Calu3 (cell line): ENCODE results near the gene ZFP69. TPM values are rescaled to one million over a fixed set of nuclear protein-coding genes. Genes with fewer than 3 reads are reported as not detected.
A peak's percentile ranks its signal among the peaks of the same experiment; 100 is the strongest.

Source experiments
- BruUV-seq: library from RNA; stranded (reverse); fragments of 400-500 nt; replicated peaks from 2 replicates; lab custom pipeline; 2021; lab: Mats Ljungman, UMichigan
- CTCF ChIA-PET: fragments of 300-600 bp; sonication (Branson Sonifier 250); formaldehyde crosslinking; loops from one replicate; lab custom pipeline; 2022; ENCODE audit warnings: antibody characterized with exemption; lab: Charles Lee
- DNase-seq: peaks from one replicate; pipeline ENCODE4 v3.0.0; 2022
- H3K27ac Mint-ChIP-seq: one replicate; pipeline ENCODE4 v1.8.0; 2022; ENCODE audit warnings: mixed read lengths; ENCODE audit not compliant: unreplicated experiment
- H3K27me3 Mint-ChIP-seq: one replicate; pipeline ENCODE4 v1.8.0; 2022; ENCODE audit warnings: mixed read lengths; ENCODE audit not compliant: unreplicated experiment
- H3K36me3 Mint-ChIP-seq: one replicate; pipeline ENCODE4 v1.8.0; 2022; ENCODE audit warnings: mild to moderate bottlenecking, moderate library complexity, mixed read lengths; ENCODE audit not compliant: insufficient read depth, unreplicated experiment
- H3K4me1 Mint-ChIP-seq: one replicate; pipeline ENCODE4 v1.8.0; 2022; ENCODE audit warnings: mild to moderate bottlenecking, low read depth, mixed read lengths; ENCODE audit not compliant: unreplicated experiment
- H3K4me3 Mint-ChIP-seq: one replicate; pipeline ENCODE4 v1.8.0; 2022; ENCODE audit warnings: mild to moderate bottlenecking, low read depth, moderate library complexity, mixed read lengths; ENCODE audit not compliant: unreplicated experiment
- H3K9me3 Mint-ChIP-seq: one replicate; pipeline ENCODE4 v1.8.0; 2022; ENCODE audit warnings: low read depth, mixed read lengths; ENCODE audit not compliant: unreplicated experiment
- CTCF ChIP-seq: fragments of 200-600 bp; IDR thresholded peaks from one replicate; pipeline ENCODE4 v1.8.0; 2022; ENCODE audit warnings: antibody characterized with exemption; ENCODE audit not compliant: unreplicated experiment
- intact Hi-C: fragments of 100-400 bp; cut with micrococcal nuclease; formaldehyde crosslinking; loops from one replicate; pipeline ENCODE4 v1.10.0; 2022; ENCODE audit not compliant: unreplicated experiment
- total RNA-seq: library from RNA; stranded (reverse); gene quantifications from 2 replicates; pipeline ENCODE4 v1.2.3, GENCODE V29; 2022

ZFP69 gene
- total RNA-seq, 1 experiment from 2014 or later, result 2.9 TPM

DNA sequence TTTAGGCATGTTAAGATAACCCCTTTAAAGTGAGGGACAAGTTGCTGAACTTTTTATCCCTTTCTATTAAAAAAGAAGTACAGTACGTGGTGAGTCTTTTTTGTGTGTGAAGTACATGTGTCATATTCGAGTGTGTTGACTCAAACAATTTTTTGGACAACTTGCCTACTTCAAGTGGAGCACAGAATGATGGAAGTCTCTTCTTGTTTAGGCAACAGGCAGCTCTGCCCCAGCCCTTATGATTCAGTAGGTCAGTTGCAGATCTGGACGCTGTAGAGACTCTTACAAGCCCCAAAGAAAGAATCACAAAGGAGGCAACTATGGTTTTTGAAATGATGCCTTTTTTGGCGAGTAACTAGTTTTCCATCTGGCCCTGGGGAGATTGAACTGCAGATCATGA is 41.2 kb upstream of the ZFP69 start:
- H3K36me3 Mint-ChIP-seq, result no peaks in the 10 kb centered on the region
- H3K27ac Mint-ChIP-seq, result no peak overlapping the region

DNA sequence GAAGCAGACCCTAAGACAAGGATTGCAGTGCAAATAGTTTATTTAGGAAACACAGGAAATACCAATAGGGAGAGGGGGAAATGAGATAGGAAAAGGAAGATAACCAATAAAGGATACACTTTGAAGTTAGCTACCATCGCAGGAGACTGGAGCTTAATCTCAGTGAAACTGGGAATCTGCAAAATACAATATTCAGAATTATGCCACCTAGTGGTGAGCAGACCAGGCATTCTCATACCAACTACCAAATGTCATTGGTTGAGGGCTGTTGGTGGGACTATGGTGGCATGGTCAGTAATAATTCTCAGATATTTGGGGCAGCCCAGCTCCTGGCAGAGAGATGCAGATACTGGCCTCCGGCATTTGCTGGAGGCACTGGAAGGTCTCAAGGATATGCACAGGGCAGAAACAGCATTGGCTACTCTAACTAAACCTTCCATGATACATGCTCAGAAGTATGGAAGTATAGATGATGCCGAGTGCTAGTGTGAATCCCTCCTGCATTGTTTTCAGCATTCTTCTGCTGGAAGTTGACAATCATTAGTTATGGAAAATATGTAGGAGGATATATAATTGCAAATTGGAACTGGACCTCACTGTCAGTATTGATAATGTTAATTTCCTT is 38.6 kb upstream of the ZFP69 start:
- CTCF ChIA-PET, result interaction anchor here (0.6 to 0.9 kb wide), 3 partner anchors 11 to 359 kb away, joined by 3 to 4 read pairs (median 3); partner anchors contain the start of gene ZFP69B
- Mint-ChIP-seq H3K9me3 (peaks cover 2% of the 10 kb centered on the region), H3K4me3 (no peak overlapping the region), H3K4me1 (no peaks in the 10 kb centered on the region), H3K27ac (no peak overlapping the region), H3K27me3 (no peaks in the 10 kb centered on the region), H3K36me3 (no peaks in the 10 kb centered on the region)
- intact Hi-C loops, result no loop called here
- no TSS peak for BruUV-seq
- peak; percentile 26 for TF ChIP-seq CTCF
- DNase-seq, result peak; percentile 9

More for the DNA sequence above, 41.2 kb upstream of the ZFP69 start:
- peaks cover 2% of the 10 kb centered on the region for H3K9me3 Mint-ChIP-seq
- no peaks in the 10 kb centered on the region for H3K27me3 Mint-ChIP-seq
- DNase-seq, result no peak
- BruUV-seq, result no TSS peak
- CTCF ChIA-PET, result no interaction called here
- intact Hi-C loops, result no loop called here
- TF ChIP-seq CTCF, result no peak
- H3K4me1 Mint-ChIP-seq, result no peaks in the 10 kb centered on the region
- no peak overlapping the region for H3K4me3 Mint-ChIP-seq

DNA sequence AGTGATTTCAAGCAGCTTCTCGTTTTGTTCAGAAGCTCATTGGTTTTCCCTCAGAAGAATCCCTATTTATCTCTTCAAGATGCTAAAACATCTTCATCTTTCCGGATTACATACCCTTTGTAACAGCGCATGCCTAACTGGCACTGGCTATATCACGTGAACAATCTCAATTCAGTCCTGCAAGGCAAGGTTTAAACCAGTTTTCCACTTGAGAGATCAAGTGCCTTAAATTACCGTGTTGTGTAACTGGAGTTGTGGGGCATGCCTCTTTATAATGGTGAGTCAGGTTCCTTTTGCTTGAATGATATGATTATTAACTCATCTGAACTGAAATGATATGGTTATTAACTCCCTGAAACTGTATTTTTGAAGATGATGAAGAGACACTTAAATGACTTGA is 37.8 kb upstream of the ZFP69 start:
- BruUV-seq, result no TSS peak
- Mint-ChIP-seq H3K4me3 (no peak overlapping the region), H3K36me3 (no peaks in the 10 kb centered on the region), H3K9me3 (peaks cover 4% of the 10 kb centered on the region), H3K27me3 (no peaks in the 10 kb centered on the region), H3K4me1 (no peaks in the 10 kb centered on the region), H3K27ac (no peak overlapping the region)
- CTCF ChIA-PET, result interaction anchor here (0.7 kb wide), 1 partner anchor 11 kb away, joined by 3 read pairs; the partner anchor contains the start of gene ZFP69B
- intact Hi-C loops, result no loop called here
- no peak for TF ChIP-seq CTCF
- DNase-seq, result no peak

- BruUV-seq, result no TSS peak
- DNase-seq, result peak; percentile 96
- Mint-ChIP-seq H3K27me3 (no peaks in the 10 kb centered on the region), H3K27ac (peak within 1 kb of the TSS; percentile 73), H3K9me3 (peaks cover 10% of the 10 kb centered on the region), H3K36me3 (peaks cover 14% of the 10 kb centered on the region), H3K4me1 (peaks cover 13% of the 10 kb centered on the region), H3K4me3 (peak within 1 kb of the TSS; percentile 86)
- CTCF ChIA-PET, result interaction anchor here (0.6 to 0.8 kb wide), 3 partner anchors 10 to 64 kb away, joined by 3 read pairs; no protein-coding TSS in a partner anchor
- intact Hi-C loops, result no loop called here
- no peak for TF ChIP-seq CTCF
Measured at GRCh38 chr1:40449684-40450494, 27.2 kb upstream of the ZFP69 start, which contains the start of gene ZFP69B. Gene ZFP69B (plus strand): TSS chr1:40450476. CDS start chr1:40450962, 486 bp downstream.
